Measurements from ENCODE around the gene ADGRB3.

DNA sequence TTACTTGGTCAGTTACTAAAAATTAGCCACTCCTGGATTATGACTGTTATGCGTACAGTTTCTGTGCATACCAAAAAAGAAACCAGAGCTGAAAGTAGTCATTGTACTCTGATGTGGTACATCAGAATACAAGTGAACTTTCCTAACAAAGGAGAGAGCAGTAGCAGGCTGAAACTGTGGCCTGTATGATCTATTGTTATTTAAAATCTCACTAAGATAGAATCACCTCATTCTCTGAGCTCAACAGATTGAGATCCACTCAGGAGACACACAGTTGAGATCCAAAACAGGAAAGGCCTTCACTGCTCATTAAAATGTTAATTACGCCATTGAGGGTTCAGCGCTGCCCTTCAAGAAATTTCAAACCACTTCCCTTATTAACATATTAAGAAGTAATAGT lies 585.3 kb downstream of the ADGRB3 start:
- TF ChIP-seq POLR2AphosphoS5 (IDR thresholded peaks at IDR 0.05) = no peak
- TF ChIP-seq, protein P1, sequence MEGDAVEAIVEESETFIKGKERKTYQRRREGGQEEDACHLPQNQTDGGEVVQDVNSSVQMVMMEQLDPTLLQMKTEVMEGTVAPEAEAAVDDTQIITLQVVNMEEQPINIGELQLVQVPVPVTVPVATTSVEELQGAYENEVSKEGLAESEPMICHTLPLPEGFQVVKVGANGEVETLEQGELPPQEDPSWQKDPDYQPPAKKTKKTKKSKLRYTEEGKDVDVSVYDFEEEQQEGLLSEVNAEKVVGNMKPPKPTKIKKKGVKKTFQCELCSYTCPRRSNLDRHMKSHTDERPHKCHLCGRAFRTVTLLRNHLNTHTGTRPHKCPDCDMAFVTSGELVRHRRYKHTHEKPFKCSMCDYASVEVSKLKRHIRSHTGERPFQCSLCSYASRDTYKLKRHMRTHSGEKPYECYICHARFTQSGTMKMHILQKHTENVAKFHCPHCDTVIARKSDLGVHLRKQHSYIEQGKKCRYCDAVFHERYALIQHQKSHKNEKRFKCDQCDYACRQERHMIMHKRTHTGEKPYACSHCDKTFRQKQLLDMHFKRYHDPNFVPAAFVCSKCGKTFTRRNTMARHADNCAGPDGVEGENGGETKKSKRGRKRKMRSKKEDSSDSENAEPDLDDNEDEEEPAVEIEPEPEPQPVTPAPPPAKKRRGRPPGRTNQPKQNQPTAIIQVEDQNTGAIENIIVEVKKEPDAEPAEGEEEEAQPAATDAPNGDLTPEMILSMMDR (IDR thresholded peaks at IDR 0.05) = no peak
